GM18505 (cell line): ENCODE results near the gene ASB10.

ENCODE experiments used
- ATAC-seq: cut with Tn5 transposase; IDR thresholded peaks from one replicate; pipeline ENCODE4 v1.9.1; 2021; ENCODE audit not compliant: unreplicated experiment
- POLR2A ChIP-seq: IDR thresholded peaks from 4 replicates; pipeline ENCODE4 v1.6.1; 2011; ENCODE audit warnings: borderline replicate concordance; ENCODE audit not compliant: insufficient read depth, insufficient read length; ENCODE audit errors: extremely low read depth

The ASB10 gene

GRCh38 chr7:151186640-151187408, at the start of gene ASB10:
ASB10 (minus strand) TSS chr7:151187250; CDS start chr7:151187130, 120 bp downstream.
- ATAC-seq, result no peak
- TF ChIP-seq POLR2A, result no peak

- TF ChIP-seq POLR2A, result no peak
- ATAC-seq, result no peak
Measured at GRCh38 chr7:151236406-151236805, 49.4 kb upstream of the ASB10 start.

- no peak for TF ChIP-seq POLR2A
- no peak for ATAC-seq
Measured at GRCh38 chr7:151235091-151235787, 48.2 kb upstream of the ASB10 start.

GRCh38 chr7:151233804-151234203, 46.8 kb upstream of the ASB10 start:
- TF ChIP-seq POLR2A, result no peak
- ATAC-seq, result no peak

GRCh38 chr7:151232917-151233701, 46.1 kb upstream of the ASB10 start:
- TF ChIP-seq POLR2A, result peak; percentile 26
- peak; percentile 31 for ATAC-seq

- TF ChIP-seq POLR2A, result peak; percentile 94
- peak; percentile 95 for ATAC-seq
Measured at GRCh38 chr7:151232091-151232916, 45.3 kb upstream of the ASB10 start, which contains the start of gene CHPF2. CHPF2 (plus strand) TSS chr7:151232483; CDS start chr7:151234012, 1,529 bp downstream.

GRCh38 chr7:151231080-151231479, 44.0 kb upstream of the ASB10 start:
- no peak for ATAC-seq
- TF ChIP-seq POLR2A, result no peak

- ATAC-seq, result no peak
- no peak for TF ChIP-seq POLR2A
Measured at GRCh38 chr7:151229249-151229648, 42.2 kb upstream of the ASB10 start.

GRCh38 chr7:151228024-151228866, 41.2 kb upstream of the ASB10 start:
- no peak for TF ChIP-seq POLR2A
- no peak for ATAC-seq

- TF ChIP-seq POLR2A, result peak; percentile 71
- ATAC-seq, result peak; percentile 100
Measured at GRCh38 chr7:151226875-151227782, 40.1 kb upstream of the ASB10 start, which contains the start of gene ABCF2. ABCF2 (minus strand) TSS chr7:151227205; CDS start chr7:151226458, 747 bp downstream.

GRCh38 chr7:151226560-151226874, 39.5 kb upstream of the ASB10 start:
- TF ChIP-seq POLR2A, result no peak
- ATAC-seq, result no peak

GRCh38 chr7:151225948-151226510, 39.0 kb upstream of the ASB10 start:
- ATAC-seq, result no peak

More at GRCh38 chr7:151225948-151226510, 39.0 kb upstream of the ASB10 start:
- no peak for TF ChIP-seq POLR2A
